Renal pelvis (tissue), 12 donors: ENCODE measurements around the gene TPST1. TPM values are rescaled to one million over a fixed set of nuclear protein-coding genes. Genes with fewer than 3 reads are reported as not detected.
"Not testable (repeated sequence)": the region's sequence is repeated elsewhere in the genome, so short reads cannot be mapped to it uniquely, and the experiment has no call there.

Experiments
- DNase-seq: peaks from one replicate; pipeline ENCODE4 v3.0.0-alpha.2; 2013
- long read RNA-seq, 16 experiments: transcript quantifications; one replicate each; lab custom pipeline, GENCODE V29; 2026
- polyA plus RNA-seq, 3 donors: library from polyadenylated mRNA; unstranded; fragments of 120-200 nt; gene quantifications; one replicate each; pipeline ENCODE4 v1.2.1, GENCODE V29; 2013; ENCODE audit not compliant: insufficient read length in 3 of 3

The TPST1 gene
- 10 to 100 TPM; 37.3 to 43.7 (median 40.3) TPM for polyA plus RNA-seq
- long read RNA-seq, donor 1, transcript TPST1-201 (6 exons, 2,116 nt), result major isoform, 10 of 69 reads
- long read RNA-seq, donor 1, partial matches to known transcripts, result 49 of 69 reads
- long read RNA-seq, donor 1, other reads (novel, unspliced or antisense), result 10 of 69 reads
- long read RNA-seq, donor 2, transcript TPST1-201 (6 exons, 2,116 nt), result major isoform, 25 of 65 reads
- long read RNA-seq, donor 2, partial matches to known transcripts, result 40 of 65 reads
- long read RNA-seq, donor 2, other reads (novel, unspliced or antisense), result 0 of 65 reads
- long read RNA-seq, donor 3, transcript TPST1-201 (6 exons, 2,116 nt), result major isoform, 14 of 50 reads
- long read RNA-seq, donor 3, partial matches to known transcripts, result 36 of 50 reads
- long read RNA-seq, donor 3, other reads (novel, unspliced or antisense), result 0 of 50 reads
- long read RNA-seq, donor 4, transcript TPST1-201 (6 exons, 2,116 nt), result major isoform, 14 of 52 reads
- long read RNA-seq, donor 4, partial matches to known transcripts, result 38 of 52 reads
- long read RNA-seq, donor 4, other reads (novel, unspliced or antisense), result 0 of 52 reads
- long read RNA-seq, donor 5, partial matches to known transcripts, result 6 of 10 reads
- long read RNA-seq, donor 5, other reads (novel, unspliced or antisense), result 0 of 10 reads
- long read RNA-seq, donor 6, transcript TPST1-201 (6 exons, 2,116 nt), result major isoform, 14 of 41 reads
- long read RNA-seq, donor 6, partial matches to known transcripts, result 27 of 41 reads
- long read RNA-seq, donor 6, other reads (novel, unspliced or antisense), result 0 of 41 reads
- long read RNA-seq, donor 7, transcript TPST1-201 (6 exons, 2,116 nt), result major isoform, 16 of 31 reads
- long read RNA-seq, donor 7, partial matches to known transcripts, result 15 of 31 reads
- long read RNA-seq, donor 7, other reads (novel, unspliced or antisense), result 0 of 31 reads
- long read RNA-seq, donor 8, partial matches to known transcripts, result 10 of 13 reads
- long read RNA-seq, donor 8, other reads (novel, unspliced or antisense), result 0 of 13 reads
- long read RNA-seq, donor 9, transcript TPST1-201 (6 exons, 2,116 nt), result major isoform, 21 of 81 reads
- long read RNA-seq, donor 9, partial matches to known transcripts, result 60 of 81 reads
- long read RNA-seq, donor 9, other reads (novel, unspliced or antisense), result 0 of 81 reads
- long read RNA-seq, donor 10, transcript TPST1-201 (6 exons, 2,116 nt), result major isoform, 8 of 45 reads
- long read RNA-seq, donor 10, partial matches to known transcripts, result 37 of 45 reads
- long read RNA-seq, donor 10, other reads (novel, unspliced or antisense), result 0 of 45 reads
- long read RNA-seq, donor 11, transcript TPST1-201 (6 exons, 2,116 nt), result major isoform, 7 of 23 reads
- long read RNA-seq, donor 11, partial matches to known transcripts, result 16 of 23 reads
- long read RNA-seq, donor 11, other reads (novel, unspliced or antisense), result 0 of 23 reads
- long read RNA-seq, donor 12, transcript TPST1-201 (6 exons, 2,116 nt), result major isoform, 11 of 48 reads
- long read RNA-seq, donor 12, partial matches to known transcripts, result 37 of 48 reads
- long read RNA-seq, donor 12, other reads (novel, unspliced or antisense), result 0 of 48 reads
- long read RNA-seq, donor 13, transcript TPST1-201 (6 exons, 2,116 nt), result major isoform, 7 of 7 reads
- long read RNA-seq, donor 13, partial matches to known transcripts, result 0 of 7 reads
- long read RNA-seq, donor 13, other reads (novel, unspliced or antisense), result 0 of 7 reads
- long read RNA-seq, donor 14, transcript TPST1-201 (6 exons, 2,116 nt), result major isoform, 17 of 57 reads
- long read RNA-seq, donor 14, partial matches to known transcripts, result 39 of 57 reads
- long read RNA-seq, donor 14, other reads (novel, unspliced or antisense), result 0 of 57 reads
- long read RNA-seq, donor 15, transcript TPST1-201 (6 exons, 2,116 nt), result major isoform, 19 of 50 reads
- long read RNA-seq, donor 15, partial matches to known transcripts, result 31 of 50 reads
- long read RNA-seq, donor 15, other reads (novel, unspliced or antisense), result 0 of 50 reads
- long read RNA-seq, donor 16, transcript TPST1-201 (6 exons, 2,116 nt), result major isoform, 11 of 51 reads
- long read RNA-seq, donor 16, partial matches to known transcripts, result 39 of 51 reads
- long read RNA-seq, donor 16, other reads (novel, unspliced or antisense), result 0 of 51 reads

DNA sequence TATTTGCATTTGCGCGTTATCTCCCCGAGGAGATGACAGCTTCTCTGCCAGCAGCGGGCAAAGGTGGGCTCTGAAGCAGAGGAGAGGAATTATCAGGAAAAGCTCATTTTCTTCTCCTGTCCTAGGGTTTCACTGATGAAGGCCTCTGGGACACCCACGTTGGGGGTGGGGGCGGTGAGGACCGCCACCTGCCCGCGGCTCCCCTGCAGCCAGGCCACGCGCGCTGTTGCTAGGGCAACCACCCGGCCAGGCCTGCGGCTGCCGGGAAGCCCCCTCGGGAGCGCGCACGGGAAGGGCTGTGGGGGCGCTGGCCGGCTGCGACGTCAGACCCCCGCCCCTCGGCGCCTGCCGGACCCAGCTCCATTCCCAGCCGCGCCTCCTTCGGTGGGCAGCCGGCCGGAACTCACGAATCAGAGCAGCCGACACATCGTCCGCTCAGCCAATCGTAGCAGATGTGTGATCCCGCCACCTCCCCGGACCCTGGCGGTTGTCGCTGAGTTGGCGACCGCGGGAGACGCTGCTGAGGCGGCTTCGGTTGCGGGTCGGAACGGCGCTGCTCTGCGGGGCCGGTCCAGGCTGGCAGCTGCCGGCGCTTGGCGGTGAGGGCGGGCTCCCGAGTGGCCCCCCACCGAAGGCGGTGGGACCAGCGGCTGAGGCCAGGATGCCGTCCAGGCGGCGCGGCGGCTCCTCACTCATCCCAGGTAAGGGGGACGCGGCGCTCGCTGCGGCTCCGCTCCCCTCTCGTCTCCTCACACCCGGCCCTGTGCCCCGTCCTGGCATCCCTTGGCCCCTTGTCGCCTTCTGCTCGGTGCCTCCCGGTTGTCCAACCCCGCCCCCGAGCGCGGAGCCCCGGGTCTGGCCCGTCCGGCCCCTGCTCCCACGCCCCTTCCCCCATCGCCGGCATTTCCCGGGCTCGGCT, at the start of gene TPST1:
TSS of gene TPST1 (plus strand) at position 513 of the 919 bp plus-strand sequence. CDS start 35,092 bp downstream, outside the sequence.
- peak; percentile 96 for DNase-seq

DNA sequence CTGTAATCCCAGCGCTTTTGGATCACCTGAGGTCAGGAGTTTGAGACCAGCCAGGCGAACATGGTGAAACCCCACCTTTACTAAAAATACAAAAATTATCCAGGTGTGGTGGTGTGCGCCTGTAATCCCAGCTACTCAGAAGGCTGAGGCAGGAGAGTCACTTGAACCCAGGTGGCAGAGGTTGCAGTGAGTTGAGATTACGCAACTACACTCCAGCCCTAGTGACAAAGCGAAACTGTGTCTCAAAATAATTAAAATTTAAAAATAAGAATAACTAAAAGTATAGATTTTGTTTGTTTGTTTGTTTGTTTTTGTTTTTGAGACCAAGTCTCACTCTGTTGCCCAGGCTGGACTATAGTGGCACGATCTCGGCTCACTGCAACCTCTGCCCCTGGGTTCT, 49.1 kb upstream of the TPST1 start:
- DNase-seq, result not testable (repeated sequence)

DNA sequence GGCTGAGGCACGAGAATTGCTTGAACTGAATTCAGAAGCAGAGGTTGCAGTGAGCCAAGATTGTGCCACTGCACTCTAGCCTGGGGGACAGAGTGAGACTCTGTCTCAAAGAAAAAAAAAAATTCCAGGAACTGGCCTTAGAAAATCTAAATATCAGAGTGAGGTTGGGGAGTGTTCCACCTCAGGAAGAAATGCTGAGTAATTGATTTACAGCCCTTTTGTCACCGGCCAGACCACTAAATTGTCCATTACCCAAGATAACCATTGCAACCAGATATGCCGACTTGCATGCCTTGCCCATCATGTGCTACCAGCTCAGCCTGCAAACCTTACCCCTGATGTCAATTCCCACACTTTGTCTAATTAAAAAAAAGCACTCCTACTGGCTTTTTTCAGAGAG, 48.1 kb upstream of the TPST1 start:
- no peak for DNase-seq

DNA sequence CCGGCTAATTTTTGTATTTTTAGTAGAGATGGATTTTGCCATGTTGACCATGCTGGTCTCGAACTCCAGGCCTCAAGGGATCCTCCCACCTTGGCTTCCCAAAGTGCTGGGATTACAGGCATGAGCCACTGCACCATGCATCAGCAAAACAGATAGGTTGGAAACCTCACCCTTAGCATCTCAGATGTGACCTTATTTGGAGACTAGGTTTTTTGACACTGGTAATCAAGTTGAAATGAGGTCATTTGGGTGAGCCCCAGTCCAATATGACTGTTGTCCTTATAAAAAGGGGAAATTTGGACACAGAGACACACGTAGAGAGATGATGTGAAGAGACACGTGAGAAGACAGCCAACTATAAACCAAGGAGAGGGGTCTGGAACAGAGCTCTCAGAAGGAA, 42.5 kb upstream of the TPST1 start:
- no peak for DNase-seq

DNA sequence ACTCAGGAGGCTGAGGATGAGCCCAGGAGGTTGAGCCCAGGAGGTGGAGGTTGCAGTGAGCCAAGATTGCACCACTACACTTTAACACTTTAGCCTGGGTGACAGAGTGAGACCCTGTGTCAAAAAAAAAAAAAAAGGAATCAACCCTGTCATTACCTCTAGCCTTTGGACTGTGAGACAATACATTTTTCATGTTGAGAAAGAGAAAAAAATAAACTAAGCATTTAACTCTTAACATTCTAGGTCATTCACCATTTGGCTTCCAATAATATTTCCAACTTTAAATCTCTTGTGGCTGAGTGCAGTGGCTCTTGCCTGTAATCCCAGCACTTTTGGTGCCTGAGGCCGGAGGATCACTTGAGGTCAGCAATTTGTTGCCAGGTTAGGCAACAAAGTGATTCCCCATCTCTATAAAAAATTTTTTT, 41.9 kb upstream of the TPST1 start:
- no peak for DNase-seq

DNA sequence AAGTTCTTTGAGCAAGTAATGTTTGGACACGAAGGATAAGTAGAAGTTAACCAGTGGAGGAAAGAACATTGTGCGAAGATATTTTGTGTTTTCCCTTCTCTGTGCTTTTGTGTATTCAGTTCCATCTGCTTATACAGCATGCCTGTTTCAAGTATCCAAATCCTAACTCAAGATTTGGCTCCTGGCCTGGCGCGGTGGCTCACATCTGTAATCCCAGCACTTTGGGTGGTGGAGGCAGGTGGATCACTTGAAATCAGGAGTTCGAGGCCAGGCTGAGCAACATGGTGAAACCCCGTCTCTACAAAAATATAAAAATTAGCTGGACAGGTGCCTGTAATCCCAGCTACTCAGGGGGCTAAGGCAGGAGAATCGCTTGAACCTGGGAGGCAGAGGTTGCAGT, 40.8 kb upstream of the TPST1 start:
- DNase-seq, result no peak

DNA sequence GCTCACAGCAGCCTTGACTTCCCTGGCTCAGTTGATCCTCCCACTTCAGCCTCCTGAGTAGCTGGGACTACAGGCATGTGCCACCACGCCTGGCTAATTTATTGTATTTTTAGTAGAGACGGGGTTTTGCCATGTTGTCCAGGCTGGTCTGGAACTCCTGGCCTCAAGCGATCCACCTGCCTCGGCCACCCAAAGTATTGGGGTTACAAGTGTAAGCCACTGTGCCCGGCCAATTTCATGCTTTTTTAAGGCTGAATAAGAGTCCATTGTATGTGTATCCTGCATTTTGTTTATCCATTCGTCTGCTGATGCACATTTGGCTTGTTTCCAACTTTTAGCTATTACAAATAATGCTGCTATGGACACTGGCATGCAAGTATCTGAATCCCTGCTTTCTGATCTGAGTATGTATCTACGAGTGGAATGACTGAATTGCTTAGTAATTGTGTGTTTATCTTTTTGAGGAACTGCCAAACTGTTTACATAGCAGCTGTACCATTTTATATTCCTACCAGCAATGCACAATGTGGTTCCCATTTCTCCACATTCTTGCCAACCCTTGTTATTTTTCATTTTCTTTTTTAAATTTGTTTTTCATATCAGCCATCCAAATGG, 37.3 kb upstream of the TPST1 start:
- no peak for DNase-seq

DNA sequence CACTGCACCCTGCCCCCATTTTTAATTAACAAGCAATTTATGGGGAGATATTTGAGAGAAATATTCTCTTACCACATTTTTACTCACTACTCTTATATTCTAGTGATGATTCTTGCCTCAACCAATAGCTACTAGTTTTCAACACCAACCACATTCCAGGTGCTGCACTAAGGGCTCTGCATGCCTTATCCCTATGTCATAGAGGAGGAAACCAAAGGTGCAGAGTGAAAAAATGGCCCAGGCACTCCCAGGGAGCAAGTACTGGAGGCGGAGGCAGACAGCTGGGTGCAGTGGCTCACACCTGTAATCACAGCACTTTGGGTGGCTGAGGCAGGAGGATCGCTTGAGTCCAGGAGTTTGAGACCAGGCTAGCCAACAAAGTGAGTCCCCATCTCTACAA, 35.5 kb upstream of the TPST1 start:
- no peak for DNase-seq

DNA sequence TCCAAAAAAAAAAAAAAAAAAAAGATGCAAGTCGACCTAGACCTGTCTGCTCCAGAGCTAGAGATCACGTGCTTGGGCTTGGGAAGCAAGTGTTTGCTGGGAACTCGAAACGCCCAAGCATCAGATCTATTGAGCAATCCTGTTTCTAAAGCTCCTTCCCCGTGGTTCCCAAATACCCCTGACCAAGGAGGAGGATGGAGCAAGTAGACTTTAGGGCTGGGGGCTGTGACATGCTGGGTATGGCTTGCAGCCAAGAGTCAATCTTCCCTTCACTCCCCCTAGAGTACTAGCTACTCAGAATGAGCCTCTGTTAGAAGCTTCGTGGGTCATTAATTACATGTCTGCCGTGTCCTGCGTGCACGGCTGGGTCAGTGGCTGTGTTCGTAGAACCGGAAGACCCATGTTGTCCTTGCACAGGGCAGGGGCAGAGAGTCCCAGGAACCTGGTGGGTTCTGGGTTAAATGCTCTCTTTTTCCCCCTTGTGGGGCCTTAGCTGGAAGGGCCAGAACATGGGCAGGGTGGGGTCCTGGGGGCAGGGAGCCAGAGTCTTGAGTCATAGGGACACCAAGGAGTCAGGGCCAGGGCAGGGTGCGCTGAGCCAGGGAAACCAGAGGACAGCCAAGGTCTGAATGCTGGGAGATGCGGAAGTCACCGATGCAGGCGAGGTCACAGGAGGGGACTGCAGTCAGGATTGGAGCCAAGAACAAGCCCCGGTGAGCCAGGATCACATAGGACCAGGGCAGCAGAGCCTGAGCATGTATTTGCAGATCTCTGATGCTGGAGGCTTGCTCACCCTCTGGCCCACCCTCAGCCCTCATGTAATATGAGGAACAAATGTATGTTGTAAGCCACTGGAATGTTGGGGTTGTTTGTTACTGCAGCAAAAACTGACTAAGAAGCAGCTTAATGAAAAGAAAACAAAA, 34.6 kb upstream of the TPST1 start:
- DNase-seq, result peak; percentile 34

DNA sequence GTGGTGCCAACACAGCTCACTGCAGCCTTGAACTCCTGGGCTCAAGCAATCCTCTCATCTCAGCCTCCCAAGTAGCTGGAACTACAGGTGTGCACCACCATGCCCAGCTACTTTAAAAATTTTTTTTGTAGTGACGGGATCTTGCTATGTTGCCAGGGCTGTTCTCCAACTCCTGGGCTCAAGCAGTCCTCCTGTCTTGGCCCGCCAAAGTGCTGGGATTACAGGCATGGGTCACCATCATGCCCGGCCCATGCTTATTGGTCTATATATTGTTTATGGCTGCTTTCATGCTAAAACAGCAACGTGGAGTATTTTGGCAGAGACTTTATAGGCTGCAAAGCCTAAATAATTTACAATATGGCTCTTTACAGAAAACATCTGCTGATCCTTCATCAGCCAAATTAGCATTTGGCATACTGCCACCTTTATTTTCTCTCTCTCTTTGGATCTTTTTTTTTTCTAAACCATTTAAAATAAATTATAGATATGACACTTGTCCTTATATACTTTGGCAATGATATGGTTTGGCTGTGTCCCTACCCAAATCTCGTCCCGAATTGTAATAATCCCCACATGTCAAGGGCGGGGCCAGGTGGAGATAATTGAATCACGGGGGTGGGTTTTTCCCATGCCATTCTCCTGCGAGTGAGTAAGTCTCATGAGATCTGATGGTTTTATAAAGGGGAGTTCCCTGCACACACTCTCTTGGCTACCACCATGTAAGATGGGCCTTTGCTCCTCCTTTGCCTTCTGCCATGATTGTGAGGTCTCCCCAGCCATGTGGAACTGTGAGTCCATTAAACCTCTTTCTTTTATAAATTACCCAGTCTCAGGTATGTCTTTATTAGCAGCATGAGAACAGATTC, 32.4 kb upstream of the TPST1 start:
- DNase-seq, result peak; percentile 30

DNA sequence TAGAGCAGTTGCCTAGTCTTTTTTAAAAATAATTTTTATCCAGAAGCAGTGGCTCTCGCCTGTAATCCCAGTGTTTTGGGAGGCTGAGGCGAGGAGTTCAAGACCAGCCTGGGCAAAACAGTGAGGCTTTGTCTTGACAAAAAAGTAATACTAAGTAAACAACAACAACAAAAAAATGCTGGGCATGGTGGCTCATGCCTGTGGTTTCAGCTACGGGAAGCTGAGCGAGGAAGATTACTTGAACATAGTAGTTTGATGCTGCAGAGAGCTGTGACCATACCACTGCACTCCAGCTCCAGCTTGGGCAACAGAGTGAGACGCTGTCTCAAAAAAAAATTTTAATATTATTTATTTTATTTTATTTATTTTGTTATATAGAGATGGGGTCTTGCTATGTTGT, 31.3 kb upstream of the TPST1 start:
- no peak for DNase-seq

DNA sequence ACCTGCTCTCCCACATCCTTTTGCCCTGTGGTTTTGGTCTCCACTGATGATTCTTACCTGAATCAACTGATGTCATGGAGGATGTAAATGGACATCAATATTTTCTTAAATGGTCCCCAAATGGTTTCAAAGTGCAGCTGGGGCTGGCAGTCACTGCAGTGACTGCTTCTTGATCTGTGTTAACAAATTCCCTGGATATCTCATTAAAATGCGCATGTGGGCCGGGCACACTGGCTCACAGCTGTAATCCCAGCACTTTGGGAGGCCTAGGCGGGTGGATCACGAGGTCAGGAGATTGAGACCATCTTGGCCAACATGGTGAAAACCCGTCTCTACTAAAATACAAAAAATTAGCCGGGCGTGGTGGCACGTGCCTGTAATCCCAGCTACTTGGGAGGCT, 30.1 kb upstream of the TPST1 start:
- DNase-seq, result not testable (repeated sequence)

DNA sequence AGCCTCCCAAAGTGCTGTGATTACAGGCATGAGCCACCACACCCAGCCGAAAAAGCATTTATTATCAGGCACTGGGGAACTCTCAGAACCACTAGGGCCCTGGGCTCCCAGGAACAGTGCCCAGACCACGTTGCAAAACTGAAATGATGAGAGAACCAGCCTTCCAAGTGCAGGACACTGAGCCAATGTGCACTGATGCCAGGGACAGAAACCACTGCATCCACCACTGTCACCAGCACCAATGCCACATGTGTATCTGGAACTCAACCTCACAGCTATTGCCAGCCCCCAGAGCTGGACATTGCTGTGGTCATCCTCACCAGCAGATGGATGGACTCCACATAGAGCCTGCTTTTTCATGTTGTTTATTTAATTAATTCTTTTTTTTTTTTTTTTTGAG, 28.2 kb upstream of the TPST1 start:
- no peak for DNase-seq

DNA sequence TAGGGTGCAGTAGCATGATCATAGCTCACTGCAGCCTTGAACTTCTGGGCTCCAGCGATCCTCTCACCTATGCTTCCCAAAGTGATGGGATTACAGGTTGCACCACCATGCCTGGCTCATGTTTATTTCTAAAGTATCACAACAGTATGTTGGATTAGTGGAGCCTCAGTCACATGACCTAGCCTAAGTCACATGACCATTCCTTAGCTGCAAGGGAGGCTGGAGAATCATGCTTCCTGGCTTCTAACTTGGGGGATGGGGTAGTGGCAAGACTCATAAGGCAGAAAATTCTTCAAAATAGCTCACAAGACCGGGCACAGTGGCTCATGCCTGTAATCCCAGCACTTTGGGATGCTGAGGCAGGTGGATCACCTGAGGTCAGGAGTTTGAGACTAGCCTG, 26.9 kb upstream of the TPST1 start:
- no peak for DNase-seq

DNA sequence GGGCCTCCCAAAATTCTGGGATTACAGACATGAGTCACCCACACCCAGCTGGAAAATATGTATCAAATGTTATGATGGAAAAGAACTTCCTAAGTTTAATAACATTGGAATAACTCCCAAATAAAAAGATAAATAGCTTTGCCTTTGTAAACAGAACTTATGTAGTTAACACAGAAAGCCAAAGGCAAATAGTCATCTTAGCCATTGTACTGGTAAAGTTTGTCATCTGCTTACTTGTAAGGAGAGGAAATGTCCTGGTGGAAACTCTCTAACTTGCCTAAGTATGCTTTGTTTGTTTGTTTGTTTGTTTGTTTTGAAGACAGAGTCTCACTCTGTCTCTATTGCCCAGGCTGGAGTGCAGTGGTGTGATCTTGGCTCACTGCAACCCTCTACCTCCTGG, 23.8 kb upstream of the TPST1 start:
- DNase-seq, result no peak

DNA sequence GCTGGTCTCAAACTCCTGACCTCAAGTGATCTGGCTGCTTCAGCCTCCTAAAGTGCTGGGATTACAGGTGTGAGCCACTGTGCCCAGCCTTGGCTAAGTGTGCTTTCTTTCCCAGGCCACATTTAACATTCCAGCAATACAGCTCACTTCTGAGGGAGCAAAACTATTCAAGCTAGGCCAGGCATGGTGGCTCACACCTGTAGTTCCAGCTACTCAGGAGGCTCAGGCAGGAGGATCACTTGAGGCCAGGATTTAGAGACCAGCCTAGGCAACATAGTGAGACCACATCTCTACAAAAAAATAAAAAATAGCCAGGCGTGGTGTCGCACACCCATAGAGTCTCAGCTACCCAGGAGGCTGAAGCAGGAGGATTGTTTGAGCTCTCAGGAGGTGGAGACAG, 23.3 kb upstream of the TPST1 start:
- no peak for DNase-seq
